Activated CD8-positive, alpha-beta memory T cell treated with anti-CD3 and anti-CD28 coated beads, Interleukin-2, amount 10 ng/mL, durations not matched to agents 7 days and 5 days (primary cell): ENCODE measurements around the gene OR2K2. TPM values are rescaled to one million over a fixed set of nuclear protein-coding genes. Genes with fewer than 3 reads are reported as not detected.
"Not testable (repeated sequence)": the region's sequence is repeated elsewhere in the genome, so short reads cannot be mapped to it uniquely, and the experiment has no call there.

ENCODE experiments used
- ATAC-seq: fragments of 150-1000 bp; cut with Tn5 transposase; one replicate; pipeline ENCODE4 v1.10.0; 2021; ENCODE audit warnings: moderate library complexity
- CTCF ChIA-PET: fragments of 350-600 bp; sonication (Branson Sonifier 250); formaldehyde crosslinking; loops from one replicate; lab custom pipeline; 2021; ENCODE audit warnings: antibody characterized with exemption; lab: Charles Lee
- DNase-seq: peaks from one replicate; pipeline ENCODE4 v3.0.0-alpha.2; 2020
- H3K27ac Mint-ChIP-seq: one replicate; pipeline ENCODE4 v1.8.0; 2021; ENCODE audit warnings: mild to moderate bottlenecking, mixed read lengths
- H3K27me3 Mint-ChIP-seq: one replicate; pipeline ENCODE4 v1.8.0; 2021; ENCODE audit warnings: mixed read lengths
- H3K36me3 Mint-ChIP-seq: one replicate; pipeline ENCODE4 v1.8.0; 2021; ENCODE audit warnings: mild to moderate bottlenecking, mixed read lengths
- H3K4me1 Mint-ChIP-seq: one replicate; pipeline ENCODE4 v1.8.0; 2021; ENCODE audit warnings: mixed read lengths
- H3K4me3 Mint-ChIP-seq: one replicate; pipeline ENCODE4 v1.8.0; 2021; ENCODE audit warnings: mild to moderate bottlenecking, moderate library complexity, mixed read lengths
- H3K9me3 Mint-ChIP-seq: one replicate; pipeline ENCODE4 v1.8.0; 2022; ENCODE audit warnings: low read depth, mixed read lengths
- total RNA-seq, 2 experiments: library from RNA; stranded (reverse); gene quantifications; one replicate each; pipeline ENCODE4 v1.2.3, GENCODE V29; 2021

OR2K2 gene, protein sequence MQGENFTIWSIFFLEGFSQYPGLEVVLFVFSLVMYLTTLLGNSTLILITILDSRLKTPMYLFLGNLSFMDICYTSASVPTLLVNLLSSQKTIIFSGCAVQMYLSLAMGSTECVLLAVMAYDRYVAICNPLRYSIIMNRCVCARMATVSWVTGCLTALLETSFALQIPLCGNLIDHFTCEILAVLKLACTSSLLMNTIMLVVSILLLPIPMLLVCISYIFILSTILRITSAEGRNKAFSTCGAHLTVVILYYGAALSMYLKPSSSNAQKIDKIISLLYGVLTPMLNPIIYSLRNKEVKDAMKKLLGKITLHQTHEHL
- not detected for total RNA-seq

- CTCF ChIA-PET = no interaction called here
- no peaks in the 10 kb centered on the region for H3K9me3 Mint-ChIP-seq
- ATAC-seq (no peak), DNase-seq (no peak)
- no peaks in the 10 kb centered on the region for H3K4me1 Mint-ChIP-seq
- H3K4me3 Mint-ChIP-seq = no peak within 1 kb of the TSS
- no peaks in the 10 kb centered on the region for H3K36me3 Mint-ChIP-seq
- H3K27me3 Mint-ChIP-seq = peaks cover 11% of the 10 kb centered on the region
- no peak within 1 kb of the TSS for H3K27ac Mint-ChIP-seq
Measured at GRCh38 chr9:111330124-111330523, at the start of gene OR2K2. OR2K2 (minus strand) TSS chr9:111330224; CDS start chr9:111328433, 1,791 bp downstream.

DNA sequence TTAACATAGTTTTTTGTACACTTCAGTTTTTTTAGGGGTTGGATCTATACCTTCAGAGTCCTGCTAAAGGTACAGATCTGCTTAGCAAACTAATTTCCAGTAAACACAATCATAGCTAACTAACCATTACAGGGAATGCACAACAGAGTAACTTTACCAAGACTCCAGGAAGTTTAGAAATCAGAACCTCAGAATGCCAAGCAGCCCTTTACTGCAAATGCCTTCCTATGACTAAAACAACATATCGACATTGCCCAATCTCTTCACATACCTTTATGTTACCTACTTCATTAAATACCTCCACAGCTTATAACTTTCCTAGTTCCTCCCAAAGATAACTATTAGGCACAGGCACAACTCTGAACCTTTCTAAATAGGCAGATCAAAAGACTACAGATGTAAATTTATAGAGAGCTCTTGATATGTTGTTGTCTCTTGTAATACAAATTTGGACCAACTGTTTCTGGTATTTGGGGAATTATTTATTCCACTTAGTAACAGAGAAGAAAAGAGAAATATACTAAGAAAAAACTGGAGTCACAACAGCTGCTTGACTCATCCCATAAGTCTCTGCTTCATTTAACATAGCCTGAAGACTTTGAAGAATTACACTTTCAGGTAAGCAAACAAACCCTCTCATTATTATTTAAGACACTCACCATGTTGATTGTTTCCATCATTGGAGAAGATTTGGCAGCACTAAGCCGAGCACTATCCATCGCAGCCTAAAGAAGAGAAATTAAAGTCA is 46.0 kb upstream of the OR2K2 start:
- Mint-ChIP-seq H3K27ac (no peak overlapping the region), H3K36me3 (peaks cover 57% of the 10 kb centered on the region)
- CTCF ChIA-PET = no interaction called here

DNA sequence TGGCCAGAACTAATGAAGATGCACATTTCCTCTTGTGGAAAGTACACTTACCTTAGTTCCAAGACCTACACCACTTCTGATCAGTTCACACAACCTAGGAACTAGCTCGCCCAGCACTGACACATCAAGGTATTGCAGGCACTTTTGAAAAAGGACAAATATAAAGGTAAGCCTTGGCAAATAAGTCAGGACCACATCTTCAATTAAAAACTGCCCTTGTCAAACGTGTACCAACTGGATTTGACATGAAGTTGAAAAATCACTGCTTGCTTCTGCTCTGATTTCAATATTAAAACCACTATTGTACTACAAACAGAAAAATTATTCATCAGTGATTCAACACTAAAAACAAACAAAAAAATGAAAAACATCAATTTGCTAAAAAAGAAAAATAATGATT is 45.0 kb upstream of the OR2K2 start:
- Mint-ChIP-seq H3K36me3 (peaks cover 60% of the 10 kb centered on the region), H3K4me3 (no peak overlapping the region), H3K27ac (no peak overlapping the region), H3K27me3 (no peaks in the 10 kb centered on the region), H3K9me3 (no peaks in the 10 kb centered on the region), H3K4me1 (no peaks in the 10 kb centered on the region)
- ATAC-seq = no peak
- CTCF ChIA-PET = no interaction called here
- no peak for DNase-seq

More for the DNA sequence above, 46.0 kb upstream of the OR2K2 start:
- no peak overlapping the region for H3K4me3 Mint-ChIP-seq
- no peaks in the 10 kb centered on the region for H3K27me3 Mint-ChIP-seq
- H3K9me3 Mint-ChIP-seq = no peaks in the 10 kb centered on the region
- no peaks in the 10 kb centered on the region for H3K4me1 Mint-ChIP-seq
- ATAC-seq (no peak), DNase-seq (no peak)

GRCh38 chr9:111372297-111372696 is 42.3 kb upstream of the OR2K2 start:
- Mint-ChIP-seq H3K9me3 (no peaks in the 10 kb centered on the region), H3K27ac (no peak overlapping the region), H3K4me1 (no peaks in the 10 kb centered on the region), H3K36me3 (peaks cover 64% of the 10 kb centered on the region), H3K27me3 (no peaks in the 10 kb centered on the region), H3K4me3 (no peak overlapping the region)
- DNase-seq (no peak), ATAC-seq (no peak)
- CTCF ChIA-PET = no interaction called here

DNA sequence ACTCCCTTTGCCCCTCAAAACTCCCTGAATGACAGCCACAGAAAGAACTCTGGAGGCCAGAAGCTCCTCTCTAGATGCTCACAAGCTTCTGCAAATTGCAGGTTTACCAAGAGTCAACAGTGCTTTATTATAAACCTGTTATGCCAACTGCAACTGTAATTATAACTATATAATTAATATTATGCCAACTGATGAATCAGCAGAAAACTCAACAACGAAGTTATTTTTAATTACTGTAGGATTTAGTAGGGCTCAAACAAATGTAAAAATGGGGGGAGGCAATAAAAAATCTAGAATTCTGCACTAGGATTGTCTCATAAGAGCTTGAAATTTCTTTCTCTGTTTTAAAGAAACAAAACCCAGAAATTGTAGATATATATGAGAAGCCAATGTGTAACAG is 37.0 kb upstream of the OR2K2 start:
- CTCF ChIA-PET = no interaction called here
- no peaks in the 10 kb centered on the region for H3K9me3 Mint-ChIP-seq
- ATAC-seq (no peak), DNase-seq (no peak)
- no peak overlapping the region for H3K4me3 Mint-ChIP-seq
- no peak overlapping the region for H3K27ac Mint-ChIP-seq
- no peaks in the 10 kb centered on the region for H3K27me3 Mint-ChIP-seq
- peaks cover 70% of the 10 kb centered on the region for H3K36me3 Mint-ChIP-seq
- no peaks in the 10 kb centered on the region for H3K4me1 Mint-ChIP-seq

GRCh38 chr9:111362526-111362925 is 32.5 kb upstream of the OR2K2 start:
- H3K36me3 Mint-ChIP-seq = peaks cover 46% of the 10 kb centered on the region
- DNase-seq (no peak), ATAC-seq (no peak)
- H3K4me1 Mint-ChIP-seq = no peaks in the 10 kb centered on the region
- CTCF ChIA-PET = interaction anchor here (0.6 kb wide), 1 partner anchor 1098 kb away, joined by 3 read pairs; no protein-coding TSS in a partner anchor
- H3K9me3 Mint-ChIP-seq = no peaks in the 10 kb centered on the region
- H3K4me3 Mint-ChIP-seq = no peak overlapping the region
- H3K27me3 Mint-ChIP-seq = no peaks in the 10 kb centered on the region
- H3K27ac Mint-ChIP-seq = no peak overlapping the region

DNA sequence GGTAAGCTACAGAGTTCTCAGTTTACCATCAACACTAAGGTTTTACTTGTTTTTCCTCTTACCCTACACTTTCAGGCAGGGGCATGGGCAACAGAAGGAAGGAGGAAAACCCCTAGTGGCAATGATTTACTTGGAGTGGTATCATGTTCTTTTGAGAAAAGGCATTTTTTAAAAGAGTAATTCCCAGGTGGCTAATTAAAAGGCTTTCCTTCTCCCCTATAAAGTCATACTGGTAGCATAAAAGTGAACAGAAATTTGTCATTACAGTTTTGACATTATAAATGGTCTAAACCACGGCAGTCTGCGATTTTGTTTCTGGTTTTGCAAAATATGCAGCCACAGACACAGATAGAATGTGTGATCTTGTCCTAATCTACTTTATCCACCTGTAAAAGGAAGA is 30.9 kb upstream of the OR2K2 start:
- no peaks in the 10 kb centered on the region for H3K27me3 Mint-ChIP-seq
- CTCF ChIA-PET = no interaction called here

GRCh38 chr9:111356481-111357244 is 26.6 kb upstream of the OR2K2 start:
- CTCF ChIA-PET = no interaction called here
- Mint-ChIP-seq H3K4me3 (no peak overlapping the region), H3K9me3 (peaks cover 2% of the 10 kb centered on the region), H3K36me3 (peaks cover 7% of the 10 kb centered on the region), H3K4me1 (peaks cover 6% of the 10 kb centered on the region), H3K27me3 (peaks cover 2% of the 10 kb centered on the region), H3K27ac (no peak overlapping the region)
- ATAC-seq (no peak), DNase-seq (no peak)

More for the DNA sequence above, 30.9 kb upstream of the OR2K2 start:
- H3K9me3 Mint-ChIP-seq = no peaks in the 10 kb centered on the region
- ATAC-seq (no peak), DNase-seq (no peak)
- H3K4me3 Mint-ChIP-seq = no peak overlapping the region
- H3K36me3 Mint-ChIP-seq = peaks cover 40% of the 10 kb centered on the region
- no peak overlapping the region for H3K27ac Mint-ChIP-seq
- peaks cover 2% of the 10 kb centered on the region for H3K4me1 Mint-ChIP-seq

DNA sequence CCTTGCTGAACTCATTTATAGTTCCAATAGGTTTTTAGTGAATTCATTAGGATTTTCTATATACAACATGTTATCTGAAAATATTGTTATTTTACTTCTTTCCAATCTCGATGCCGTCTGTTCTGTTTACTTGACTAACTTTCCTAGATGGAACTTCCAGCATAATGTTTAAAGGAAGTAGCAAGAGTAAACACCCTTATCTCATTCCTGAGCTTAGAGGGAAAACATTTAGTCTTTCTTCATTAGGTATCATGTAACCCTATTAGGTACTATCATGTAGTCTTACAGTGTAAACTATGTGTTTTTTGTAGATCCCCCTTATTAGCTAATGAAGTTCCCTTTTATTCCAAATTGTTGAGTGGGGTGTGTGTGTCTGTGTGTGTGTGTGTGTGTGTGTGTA is 22.5 kb upstream of the OR2K2 start:
- peaks cover 2% of the 10 kb centered on the region for H3K9me3 Mint-ChIP-seq
- no peak overlapping the region for H3K27ac Mint-ChIP-seq
- H3K4me3 Mint-ChIP-seq = no peak overlapping the region
- ATAC-seq (no peak), DNase-seq (no peak)
- CTCF ChIA-PET = no interaction called here
- H3K36me3 Mint-ChIP-seq = peaks cover 1% of the 10 kb centered on the region
- H3K4me1 Mint-ChIP-seq = peaks cover 6% of the 10 kb centered on the region
- peaks cover 11% of the 10 kb centered on the region for H3K27me3 Mint-ChIP-seq

- DNase-seq (no peak), ATAC-seq (no peak)
- Mint-ChIP-seq H3K36me3 (no peaks in the 10 kb centered on the region), H3K4me3 (no peak overlapping the region), H3K27ac (no peak overlapping the region), H3K9me3 (peaks cover 2% of the 10 kb centered on the region), H3K4me1 (peaks cover 4% of the 10 kb centered on the region), H3K27me3 (peaks cover 11% of the 10 kb centered on the region)
- CTCF ChIA-PET = no interaction called here
Measured at GRCh38 chr9:111350556-111350955, 20.5 kb upstream of the OR2K2 start.

DNA sequence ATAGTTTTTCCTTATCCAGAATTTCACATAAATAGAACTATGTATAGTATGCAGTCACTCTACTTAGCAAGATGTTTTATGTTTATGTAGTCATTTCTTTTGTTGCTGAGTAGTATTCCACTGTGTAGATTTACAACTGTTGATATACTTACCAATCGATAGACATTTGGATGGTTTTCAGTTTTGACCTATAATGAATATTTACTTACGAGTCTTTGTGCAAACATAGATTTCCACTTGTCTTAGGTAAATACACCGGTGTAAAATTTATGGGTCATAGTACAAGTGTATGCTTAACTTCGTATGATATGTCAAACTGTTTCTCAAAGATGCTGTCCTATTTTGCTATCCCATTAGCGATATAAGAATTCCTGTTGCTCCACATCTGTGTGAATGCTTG is 19.7 kb upstream of the OR2K2 start:
- Mint-ChIP-seq H3K4me3 (no peak overlapping the region), H3K27me3 (peaks cover 11% of the 10 kb centered on the region), H3K9me3 (peaks cover 2% of the 10 kb centered on the region), H3K27ac (no peak overlapping the region), H3K36me3 (no peaks in the 10 kb centered on the region), H3K4me1 (peaks cover 4% of the 10 kb centered on the region)
- no peak for ATAC-seq
- CTCF ChIA-PET = no interaction called here
- no peak for DNase-seq

GRCh38 chr9:111348821-111349271 is 18.8 kb upstream of the OR2K2 start:
- no peaks in the 10 kb centered on the region for H3K36me3 Mint-ChIP-seq
- no peak overlapping the region for H3K27ac Mint-ChIP-seq
- peaks cover 2% of the 10 kb centered on the region for H3K9me3 Mint-ChIP-seq
- ATAC-seq (no peak), DNase-seq (no peak)
- H3K27me3 Mint-ChIP-seq = peaks cover 14% of the 10 kb centered on the region
- CTCF ChIA-PET = no interaction called here
- H3K4me1 Mint-ChIP-seq = peaks cover 3% of the 10 kb centered on the region
- H3K4me3 Mint-ChIP-seq = no peak overlapping the region

DNA sequence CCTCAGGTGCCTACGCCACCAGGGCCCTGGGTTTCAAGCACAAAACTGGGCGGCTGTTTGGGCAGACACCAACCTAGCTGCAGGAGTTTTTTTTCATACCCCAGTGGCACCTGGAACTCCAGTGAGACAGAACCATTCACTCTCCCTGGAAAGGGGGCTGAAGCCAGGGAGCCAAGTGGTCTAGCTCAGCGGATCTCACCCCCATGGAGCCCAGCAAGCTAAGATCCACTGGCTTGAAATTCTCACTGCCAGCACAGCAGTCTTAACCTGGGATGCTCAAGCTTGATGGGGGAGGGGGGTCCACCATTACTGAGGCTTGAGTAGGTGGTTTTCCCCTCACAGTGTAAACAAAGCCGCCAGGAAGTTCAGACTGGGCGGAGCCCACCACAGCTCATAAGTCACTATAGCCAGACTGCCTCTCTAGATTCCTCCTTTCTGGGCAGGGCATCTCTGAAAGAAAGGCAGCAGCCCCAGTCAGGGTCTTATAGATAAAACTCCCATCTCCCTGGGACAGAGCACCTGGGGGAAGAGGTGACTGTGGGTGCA is 4.4 kb upstream of the OR2K2 start:
- H3K9me3 Mint-ChIP-seq, CTCF ChIA-PET, DNase-seq, H3K27me3 Mint-ChIP-seq, H3K4me3 Mint-ChIP-seq, H3K36me3 Mint-ChIP-seq, H3K27ac Mint-ChIP-seq, ATAC-seq, H3K4me1 Mint-ChIP-seq: not testable (repeated sequence)
